Liver (tissue), 9 donors: ENCODE results near the gene NUP54. TPM values are rescaled to one million over a fixed set of nuclear protein-coding genes. Genes with fewer than 3 reads are reported as not detected.
A peak's percentile ranks its signal among the peaks of the same experiment; 100 is the strongest.

Experiments
- DNase-seq: peaks from one replicate; pipeline ENCODE4 v3.0.0-alpha.2; 2017; ENCODE audit warnings: low spot score
- H3K27ac ChIP-seq, 2 donors: one replicate each; pipeline ENCODE4 v1.7.0; 2013; ENCODE audit warnings: inconsistent platforms in 2 of 2, low read length in 2 of 2, control low read depth in 1 of 2, low read depth in 1 of 2, mild to moderate bottlenecking in 1 of 2
- H3K27me3 ChIP-seq, 4 donors: one replicate each; pipeline versions ENCODE4 v1.6.1 to v1.7.0; 2013; ENCODE audit warnings: low read length in 3 of 4, inconsistent platforms in 1 of 4, mild to moderate bottlenecking in 1 of 4, moderate library complexity in 1 of 4; ENCODE audit not compliant: control insufficient read depth in 4 of 4, insufficient read depth in 4 of 4
- H3K36me3 ChIP-seq, 4 donors: one replicate each; pipeline versions ENCODE4 v1.6.1 to v1.7.0; 2013; ENCODE audit warnings: low read length in 3 of 4, mild to moderate bottlenecking in 3 of 4, low read depth in 1 of 4, moderate library complexity in 1 of 4; ENCODE audit not compliant: control insufficient read depth in 4 of 4, insufficient read depth in 3 of 4
- H3K4me1 ChIP-seq, 4 donors: one replicate each; pipeline versions ENCODE4 v1.6.1 to v1.7.0; 2013; ENCODE audit warnings: low read length in 3 of 4, mild to moderate bottlenecking in 3 of 4, moderate library complexity in 1 of 4; ENCODE audit not compliant: control insufficient read depth in 4 of 4, insufficient read depth in 4 of 4
- H3K4me3 ChIP-seq, 3 donors: one replicate each; pipeline versions ENCODE4 v1.6.1 to v1.7.0; 2013; ENCODE audit warnings: low read length in 3 of 3, control low read depth in 1 of 3, low read depth in 1 of 3, mild to moderate bottlenecking in 1 of 3
- H3K9ac ChIP-seq, 2 donors: one replicate each; pipeline ENCODE4 v1.7.0; 2013; ENCODE audit warnings: low read length in 2 of 2, mild to moderate bottlenecking in 2 of 2, moderate library complexity in 2 of 2, control low read depth in 1 of 2, low read depth in 1 of 2
- H3K9me3 ChIP-seq, 4 donors: one replicate each; pipeline versions ENCODE4 v1.6.1 to v1.7.0; 2013; ENCODE audit warnings: low read length in 3 of 4; ENCODE audit not compliant: control insufficient read depth in 4 of 4
- ATF3 ChIP-seq: IDR thresholded peaks from 2 replicates; pipeline ENCODE4 v1.6.1; 2016; ENCODE audit warnings: antibody characterized with exemption
- CTCF ChIP-seq: fragments of 150-350 bp; IDR thresholded peaks from 2 replicates; pipeline ENCODE4 v1.5.1; 2017; ENCODE audit warnings: improper control_type of control experiment, low read depth, low read length; ENCODE audit not compliant: missing input control
- EGR1 ChIP-seq, 2 donors: IDR thresholded peaks; 2 replicates each; pipeline ENCODE4 v1.6.1; 2016 to 2018; ENCODE audit warnings: antibody characterized with exemption in 2 of 2, low read depth in 2 of 2
- FOXA2 ChIP-seq: IDR thresholded peaks from 2 replicates; pipeline ENCODE4 v1.6.1; 2016; ENCODE audit warnings: antibody characterized with exemption
- GABPA ChIP-seq, 2 donors: IDR thresholded peaks in 1 of 2; conservative IDR thresholded peaks in 1 of 2; 2 replicates each; pipeline ENCODE4 v1.6.1; 2016; ENCODE audit warnings: antibody characterized with exemption in 2 of 2, mild to moderate bottlenecking in 1 of 2, moderate library complexity in 1 of 2
- HNF4A ChIP-seq, 2 donors: conservative IDR thresholded peaks; 2 replicates each; pipeline ENCODE4 v1.6.1; 2016; ENCODE audit warnings: antibody characterized with exemption in 2 of 2, mild to moderate bottlenecking in 2 of 2
- HNF4G ChIP-seq: IDR thresholded peaks from 2 replicates; pipeline ENCODE4 v1.6.1; 2016; ENCODE audit warnings: antibody characterized with exemption
- JUND ChIP-seq, 2 donors: IDR thresholded peaks; 2 replicates each; pipeline ENCODE4 v1.6.1; 2016; ENCODE audit warnings: antibody characterized with exemption in 2 of 2
- MAX ChIP-seq: IDR thresholded peaks from 2 replicates; pipeline ENCODE4 v1.6.1; 2016; ENCODE audit warnings: antibody characterized with exemption
- NR2F2 ChIP-seq: IDR thresholded peaks from 2 replicates; pipeline ENCODE4 v1.6.1; 2016; ENCODE audit warnings: antibody characterized with exemption
- RAD21 ChIP-seq, 2 donors: IDR thresholded peaks; 2 replicates each; pipeline ENCODE4 v1.6.1; 2016; ENCODE audit warnings: antibody characterized with exemption in 2 of 2, mild to moderate bottlenecking in 2 of 2
- REST ChIP-seq: IDR thresholded peaks from 2 replicates; pipeline ENCODE4 v1.6.1; 2016; ENCODE audit warnings: antibody characterized with exemption, mild to moderate bottlenecking
- RXRA ChIP-seq, 2 donors: IDR thresholded peaks; 2 replicates each; pipeline ENCODE4 v1.6.1; 2017 to 2018; ENCODE audit warnings: antibody characterized with exemption in 2 of 2, mild to moderate bottlenecking in 1 of 2
- SP1 ChIP-seq: IDR thresholded peaks from 2 replicates; pipeline ENCODE4 v1.6.1; 2018; ENCODE audit warnings: antibody characterized with exemption, mild to moderate bottlenecking
- TAF1 ChIP-seq: conservative IDR thresholded peaks from 2 replicates; pipeline ENCODE4 v1.6.1; 2016; ENCODE audit warnings: antibody characterized with exemption, mild to moderate bottlenecking
- YY1 ChIP-seq: IDR thresholded peaks from 2 replicates; pipeline ENCODE4 v1.6.1; 2016; ENCODE audit warnings: antibody characterized with exemption, mild to moderate bottlenecking
- ZBTB33 ChIP-seq: IDR thresholded peaks from 2 replicates; pipeline ENCODE4 v1.6.1; 2016; ENCODE audit warnings: antibody characterized with exemption
- WGBS: extraction: QIAGEN DNeasy Blood & Tissue Kit; methylation state at CpG from one replicate; pipeline ENCODE4 v1.1.7; 2013; 5-methylcytosine and 5-hydroxymethylcytosine counted together
- polyA plus RNA-seq, 2 donors: library from polyadenylated mRNA; stranded (reverse) in 1 of 2; unstranded in 1 of 2; fragments of 200-250 nt in 1 of 2; fragments of >200 nt in 1 of 2; fragmentation: Nextera tagmentation in 1 of 2; extraction: Ambion mirVana in 1 of 2; gene quantifications; one replicate each; pipeline versions ENCODE4 v1.2.1 to v1.2.3, GENCODE V29; 2013 to 2015
- total RNA-seq, 2 donors: library from RNA; depleted of rRNA; stranded (reverse); fragments of >200 nt; gene quantifications; one replicate each; pipeline ENCODE4 v1.2.3, GENCODE V29; 2014
- donor health status: healthy.
- donor health status: healthy.
- donor health status: healthy.
- donor health status: healthy.
- donor health status: healthy.

Gene NUP54
- total and polyA plus RNA-seq, 4 donors, result 8.3 to 29.3 (median 16.5) TPM

GRCh38 chr4:76084542-76084941 lies 63.7 kb downstream of the NUP54 start:
- Histone ChIP-seq H3K9ac (no peak overlapping the region), H3K36me3 (no peaks in the 10 kb centered on the region), H3K27ac (no peak overlapping the region), H3K4me1 (peaks cover 0 to 9% (median 4%) of the 10 kb centered on the region in 4 donors), H3K9me3 (no peaks in the 10 kb centered on the region), H3K27me3 (no peaks in the 10 kb centered on the region), H3K4me3 (no peak overlapping the region)
- TF ChIP-seq NR2F2 (no peak), HNF4A (conservative IDR thresholded peaks at IDR 0.05) (peak in 1 of 2 donors; percentile 21), YY1 (peak; percentile 51), RAD21 (IDR thresholded peaks at IDR 0.05) (no peak), SP1 (peak; percentile 28), HNF4G (no peak), RXRA (IDR thresholded peaks at IDR 0.05) (peak; percentile 25 to 58), GABPA (IDR thresholded peaks at IDR 0.05 in 1 of 2, conservative IDR thresholded peaks at IDR 0.05 in 1 of 2) (no peak)
- DNase-seq, result no peak
- WGBS, result 84% methylated on average over 1 of the region's 1 CpG

GRCh38 chr4:76083386-76083988 lies 64.7 kb downstream of the NUP54 start:
- TF ChIP-seq GABPA (IDR thresholded peaks at IDR 0.05 in 1 of 2, conservative IDR thresholded peaks at IDR 0.05 in 1 of 2), result no peak
- TF ChIP-seq RAD21 (IDR thresholded peaks at IDR 0.05), result no peak
- TF ChIP-seq MAX, result no peak
- no peak for TF ChIP-seq REST
- no peak for TF ChIP-seq RXRA (IDR thresholded peaks at IDR 0.05)
- TF ChIP-seq JUND (IDR thresholded peaks at IDR 0.05), result no peak
- no peak for TF ChIP-seq SP1
- TF ChIP-seq EGR1 (IDR thresholded peaks at IDR 0.05; ENCODE audit: low read depth in 2 of 2), result no peak
- no peaks in the 10 kb centered on the region for H3K9me3 ChIP-seq
- 86% methylated on average over 3 of the region's 3 CpGs for WGBS
- DNase-seq, result no peak
- no peak overlapping the region for H3K27ac ChIP-seq
- H3K36me3 ChIP-seq, result no peaks in the 10 kb centered on the region
- H3K4me3 ChIP-seq, result no peak overlapping the region
- H3K4me1 ChIP-seq, result peaks cover 0 to 9% (median 4%) of the 10 kb centered on the region in 4 donors
- H3K9ac ChIP-seq, result no peak overlapping the region
- H3K27me3 ChIP-seq, result no peaks in the 10 kb centered on the region

- Histone ChIP-seq H3K27ac (no peak overlapping the region), H3K4me3 (no peak overlapping the region), H3K36me3 (no peaks in the 10 kb centered on the region), H3K27me3 (no peaks in the 10 kb centered on the region), H3K9me3 (no peaks in the 10 kb centered on the region), H3K9ac (no peak overlapping the region), H3K4me1 (peaks cover 0 to 2% (median 0%) of the 10 kb centered on the region in 4 donors)
- TF ChIP-seq ATF3, result no peak
- TF ChIP-seq SP1, result peak; percentile 21
- TF ChIP-seq FOXA2, result no peak
- no peak for TF ChIP-seq GABPA (IDR thresholded peaks at IDR 0.05 in 1 of 2, conservative IDR thresholded peaks at IDR 0.05 in 1 of 2)
- TF ChIP-seq EGR1 (IDR thresholded peaks at IDR 0.05; ENCODE audit: low read depth in 2 of 2), result no peak
- no peak for TF ChIP-seq JUND (IDR thresholded peaks at IDR 0.05)
- TF ChIP-seq NR2F2, result no peak
- TF ChIP-seq HNF4A (conservative IDR thresholded peaks at IDR 0.05), result peak; percentile 52 to 54
- no peak for TF ChIP-seq ZBTB33
- no peak for TF ChIP-seq HNF4G
- no peak for TF ChIP-seq RXRA (IDR thresholded peaks at IDR 0.05)
- no peak for TF ChIP-seq TAF1
- no peak for TF ChIP-seq CTCF
- 52% methylated on average over 4 of the region's 4 CpGs for WGBS
- DNase-seq, result no peak
Measured at GRCh38 chr4:76078033-76078613, 70.1 kb downstream of the NUP54 start.
